ENCODE data around the gene NAPB. TPM values are rescaled to one million over a fixed set of nuclear protein-coding genes. Genes with fewer than 3 reads are reported as not detected.

NAPB gene
- total RNA-seq, 4 donors from 2014 or later: 4.0 to 20.5 (median 12.0) TPM

DNA sequence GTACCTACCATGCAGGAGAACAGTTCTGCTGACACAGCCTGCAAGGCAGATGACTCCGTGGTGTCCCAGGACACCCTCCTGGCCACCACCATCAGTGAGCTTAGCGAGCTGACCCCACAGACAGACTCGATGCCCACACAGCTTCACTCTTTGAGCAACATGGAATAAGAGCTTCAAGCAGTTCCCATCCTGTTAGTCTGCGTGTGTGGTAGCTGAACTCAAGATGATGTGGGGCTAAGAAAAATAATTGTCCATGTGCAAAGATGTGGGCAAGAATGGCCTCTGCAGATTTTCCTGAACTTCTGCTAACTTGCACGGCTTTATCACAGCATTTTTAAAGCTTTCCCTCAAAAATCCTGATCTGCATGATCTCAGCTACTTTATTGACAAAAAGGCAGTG, 51.0 kb downstream of the NAPB start:
- no peaks in the 10 kb centered on the region for H3K27me3 ChIP-seq
- in situ Hi-C loops (cut with MboI; ENCODE audit: low pct_ligation_motif_present in 1 of 4, low pct_unique_long_range_greater_than_20kb in 1 of 4, low sequenced_read_pairs in 3 of 4) (no loop called here), intact Hi-C loops (cut with DNase I; ENCODE audit: low total_unique reads) (no loop called here)
- peaks cover 0 to 22% (median 6%) of the 10 kb centered on the region in 4 donors for H3K4me1 ChIP-seq
- WGBS, 2 donors (ENCODE audit: low coverage in 1 of 2): 87 to 100% methylated on average over 1 to 5 of the region's 5 CpGs
- H3K36me3 ChIP-seq: peaks cover 0 to 26% (median 8%) of the 10 kb centered on the region in 4 donors
- no peak for DNase-seq
- TF ChIP-seq POLR2AphosphoS5 (IDR thresholded peaks at IDR 0.05): no peak
- no peak overlapping the region for H3K27ac ChIP-seq
- no peak overlapping the region for H3K4me3 ChIP-seq
- H3K9me3 ChIP-seq: no peaks in the 10 kb centered on the region

DNA sequence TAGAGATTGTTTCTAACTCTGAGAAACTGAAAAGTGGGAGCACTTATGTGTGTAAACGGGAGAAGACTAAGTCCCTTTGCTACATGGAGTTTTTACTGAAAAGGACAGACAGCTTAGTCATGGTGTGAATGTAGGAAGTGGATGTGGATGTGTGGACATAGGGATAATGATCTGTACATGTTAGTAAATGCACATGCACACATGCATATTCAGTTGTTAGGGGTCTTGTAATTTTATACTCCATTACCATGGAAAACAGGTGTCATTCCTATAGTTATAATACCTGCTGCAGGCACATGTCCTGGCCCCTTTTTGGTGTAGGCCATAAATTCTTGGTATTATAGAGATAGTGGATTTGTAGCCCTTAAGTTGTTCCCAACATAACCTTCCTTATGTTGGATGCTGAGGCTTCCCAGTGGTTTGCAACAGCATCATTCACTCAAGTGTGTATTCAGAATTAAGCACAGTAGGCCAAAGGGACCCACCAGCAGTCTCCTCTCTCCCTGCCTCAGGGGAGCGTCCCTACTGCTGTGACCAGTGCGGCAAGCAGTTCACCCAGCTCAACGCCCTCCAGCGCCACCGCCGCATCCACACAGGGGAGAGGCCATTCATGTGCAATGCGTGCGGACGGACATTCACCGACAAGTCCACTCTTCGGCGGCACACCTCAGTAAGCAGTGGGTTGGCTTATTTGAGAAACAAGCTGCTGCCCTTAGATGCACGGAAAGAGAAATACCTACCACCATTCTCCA, 52.0 kb downstream of the NAPB start:
- 80 to 96% methylated on average over 5 to 14 of the region's 14 CpGs for WGBS, 2 donors (ENCODE audit: low coverage in 1 of 2)
- no peaks in the 10 kb centered on the region for H3K9me3 ChIP-seq
- no peak overlapping the region for H3K4me3 ChIP-seq
- no peak for DNase-seq
- peaks cover 0 to 23% (median 8%) of the 10 kb centered on the region in 4 donors for H3K36me3 ChIP-seq
- H3K4me1 ChIP-seq: peaks cover 0 to 22% (median 6%) of the 10 kb centered on the region in 4 donors
- H3K27ac ChIP-seq: no peak overlapping the region
- intact Hi-C loops (cut with DNase I; ENCODE audit: low total_unique reads): loop anchor here (5.0 to 10.0 kb wide), 3 partner anchors 46 to 1502 kb away; no protein-coding TSS in a partner anchor
- TF ChIP-seq POLR2A (IDR thresholded peaks at IDR 0.05) (no peak), POLR2AphosphoS5 (IDR thresholded peaks at IDR 0.05) (no peak), EP300 (IDR thresholded peaks at IDR 0.05; ENCODE audit: low read depth) (no peak)
- TF ChIP-seq, protein P1, sequence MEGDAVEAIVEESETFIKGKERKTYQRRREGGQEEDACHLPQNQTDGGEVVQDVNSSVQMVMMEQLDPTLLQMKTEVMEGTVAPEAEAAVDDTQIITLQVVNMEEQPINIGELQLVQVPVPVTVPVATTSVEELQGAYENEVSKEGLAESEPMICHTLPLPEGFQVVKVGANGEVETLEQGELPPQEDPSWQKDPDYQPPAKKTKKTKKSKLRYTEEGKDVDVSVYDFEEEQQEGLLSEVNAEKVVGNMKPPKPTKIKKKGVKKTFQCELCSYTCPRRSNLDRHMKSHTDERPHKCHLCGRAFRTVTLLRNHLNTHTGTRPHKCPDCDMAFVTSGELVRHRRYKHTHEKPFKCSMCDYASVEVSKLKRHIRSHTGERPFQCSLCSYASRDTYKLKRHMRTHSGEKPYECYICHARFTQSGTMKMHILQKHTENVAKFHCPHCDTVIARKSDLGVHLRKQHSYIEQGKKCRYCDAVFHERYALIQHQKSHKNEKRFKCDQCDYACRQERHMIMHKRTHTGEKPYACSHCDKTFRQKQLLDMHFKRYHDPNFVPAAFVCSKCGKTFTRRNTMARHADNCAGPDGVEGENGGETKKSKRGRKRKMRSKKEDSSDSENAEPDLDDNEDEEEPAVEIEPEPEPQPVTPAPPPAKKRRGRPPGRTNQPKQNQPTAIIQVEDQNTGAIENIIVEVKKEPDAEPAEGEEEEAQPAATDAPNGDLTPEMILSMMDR (IDR thresholded peaks at IDR 0.05): no peak
- no peaks in the 10 kb centered on the region for H3K27me3 ChIP-seq
- in situ Hi-C loops (cut with MboI; ENCODE audit: low pct_ligation_motif_present in 1 of 4, low pct_unique_long_range_greater_than_20kb in 1 of 4, low sequenced_read_pairs in 3 of 4): no loop called here

DNA sequence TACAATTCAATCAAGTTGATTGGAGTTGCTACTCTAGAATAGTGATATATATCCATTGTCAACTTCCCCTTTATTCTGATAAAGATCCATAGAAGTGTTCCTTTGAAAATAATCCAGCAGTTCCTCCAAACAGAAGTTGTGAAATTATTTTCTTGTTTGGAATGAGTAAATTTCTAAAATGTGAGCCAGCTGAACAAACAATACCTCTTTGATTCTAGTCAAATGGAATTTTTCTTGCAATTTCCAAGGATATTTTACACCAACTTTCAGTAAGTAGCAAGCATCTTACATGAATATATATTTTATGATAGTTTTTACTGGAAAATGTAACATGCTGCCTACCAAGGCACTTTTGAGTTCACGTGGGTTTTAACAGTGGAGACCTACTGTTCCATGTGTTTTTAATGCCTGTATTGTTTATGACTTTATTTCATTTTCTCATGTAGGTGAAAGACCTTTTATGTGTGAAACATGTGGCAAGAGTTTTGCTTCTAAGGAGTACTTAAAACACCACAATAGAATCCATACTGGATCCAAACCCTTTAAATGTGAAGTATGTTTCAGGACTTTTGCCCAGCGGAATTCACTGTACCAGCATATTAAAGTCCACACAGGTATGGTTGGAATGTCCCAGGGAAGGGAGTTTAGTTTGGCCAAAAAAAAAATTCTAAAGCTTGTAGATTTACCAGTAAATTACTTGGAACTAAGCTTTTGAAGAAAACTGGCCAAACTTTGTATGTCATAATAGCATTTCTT, 52.8 kb downstream of the NAPB start:
- Histone ChIP-seq H3K4me1 (peaks cover 2 to 26% (median 8%) of the 10 kb centered on the region in 4 donors), H3K27me3 (no peaks in the 10 kb centered on the region), H3K9me3 (no peaks in the 10 kb centered on the region), H3K4me3 (no peak overlapping the region), H3K27ac (no peak overlapping the region), H3K36me3 (peaks cover 0 to 22% (median 8%) of the 10 kb centered on the region in 4 donors)
- no peak for TF ChIP-seq POLR2A (IDR thresholded peaks at IDR 0.05)
- no peak for TF ChIP-seq POLR2AphosphoS5 (IDR thresholded peaks at IDR 0.05)
- TF ChIP-seq, protein P1 (IDR thresholded peaks at IDR 0.05): no peak
- TF ChIP-seq EP300 (IDR thresholded peaks at IDR 0.05; ENCODE audit: low read depth): no peak
- WGBS, 2 donors (ENCODE audit: low coverage in 1 of 2): 93 to 95% methylated on average over 2 of the region's 2 CpGs
- no peak for DNase-seq
- intact Hi-C loops (cut with DNase I; ENCODE audit: low total_unique reads) (loop anchor here (5.0 to 10.0 kb wide), 3 partner anchors 46 to 1501 kb away; no protein-coding TSS in a partner anchor), in situ Hi-C loops (cut with MboI; ENCODE audit: low pct_ligation_motif_present in 1 of 4, low pct_unique_long_range_greater_than_20kb in 1 of 4, low sequenced_read_pairs in 3 of 4) (no loop called here)

DNA sequence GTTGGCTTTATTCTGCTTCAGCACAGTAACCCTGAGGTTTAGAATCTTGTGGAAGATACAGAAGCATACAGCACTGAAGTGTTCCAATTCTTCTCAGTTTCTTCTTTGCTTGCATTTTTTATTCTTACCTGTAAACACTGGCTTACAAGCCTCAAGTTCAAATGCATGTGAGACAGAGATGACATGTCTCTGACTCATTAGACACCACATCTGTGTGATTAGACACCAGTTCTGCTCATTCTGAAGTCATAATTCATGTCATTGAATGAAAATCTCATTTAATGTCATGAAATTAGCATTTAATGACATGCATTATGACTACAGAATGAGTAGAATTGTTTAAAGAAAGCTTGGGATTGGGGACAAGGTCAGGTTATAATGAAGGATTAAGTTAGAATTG, 53.5 kb downstream of the NAPB start:
- TF ChIP-seq POLR2A (IDR thresholded peaks at IDR 0.05) (no peak), POLR2AphosphoS5 (IDR thresholded peaks at IDR 0.05) (no peak), EP300 (IDR thresholded peaks at IDR 0.05; ENCODE audit: low read depth) (no peak)
- TF ChIP-seq, protein P1 (IDR thresholded peaks at IDR 0.05): no peak
- H3K4me3 ChIP-seq: no peak overlapping the region
- no peaks in the 10 kb centered on the region for H3K27me3 ChIP-seq
- intact Hi-C loops (cut with DNase I; ENCODE audit: low total_unique reads): loop anchor here (5.0 to 10.0 kb wide), 3 partner anchors 47 to 1500 kb away; no protein-coding TSS in a partner anchor
- in situ Hi-C loops (cut with MboI; ENCODE audit: low pct_ligation_motif_present in 1 of 4, low pct_unique_long_range_greater_than_20kb in 1 of 4, low sequenced_read_pairs in 3 of 4): no loop called here
- DNase-seq: no peak
- H3K36me3 ChIP-seq: peaks cover 0 to 17% (median 8%) of the 10 kb centered on the region in 4 donors
- H3K4me1 ChIP-seq: peaks cover 9 to 33% (median 15%) of the 10 kb centered on the region in 4 donors
- H3K9me3 ChIP-seq: no peaks in the 10 kb centered on the region
- H3K27ac ChIP-seq: no peak overlapping the region

Measured in transverse colon (tissue), 4 donors.